Osteocyte (in vitro differentiated cells): Measurements from ENCODE around the gene BEND6. TPM values are rescaled to one million over a fixed set of nuclear protein-coding genes. Genes with fewer than 3 reads are reported as not detected.

Source experiments
- DNase-seq: peaks from one replicate; pipeline ENCODE4 v3.0.0; 2021; ENCODE audit warnings: mixed read lengths; ENCODE audit not compliant: unreplicated experiment; ENCODE audit errors: extremely low spot score
- H3K27ac Mint-ChIP-seq: one replicate; pipeline ENCODE4 v1.8.0; 2021; ENCODE audit warnings: mild to moderate bottlenecking, mixed read lengths; ENCODE audit not compliant: unreplicated experiment
- H3K27me3 Mint-ChIP-seq: one replicate; pipeline ENCODE4 v1.8.0; 2021; ENCODE audit warnings: mixed read lengths; ENCODE audit not compliant: unreplicated experiment
- H3K36me3 Mint-ChIP-seq: one replicate; pipeline ENCODE4 v1.8.0; 2021; ENCODE audit warnings: mixed read lengths; ENCODE audit not compliant: unreplicated experiment
- H3K4me1 Mint-ChIP-seq: one replicate; pipeline ENCODE4 v1.8.0; 2021; ENCODE audit warnings: mixed read lengths; ENCODE audit not compliant: unreplicated experiment
- H3K4me3 Mint-ChIP-seq: one replicate; pipeline ENCODE4 v1.8.0; 2021; ENCODE audit warnings: mild to moderate bottlenecking, moderate library complexity, mixed read lengths; ENCODE audit not compliant: unreplicated experiment
- H3K9me3 Mint-ChIP-seq: one replicate; pipeline ENCODE4 v1.8.0; 2021; ENCODE audit warnings: mixed read lengths; ENCODE audit not compliant: unreplicated experiment
- total RNA-seq: library from RNA; stranded (reverse); gene quantifications from 2 replicates; pipeline ENCODE4 v1.2.1, GENCODE V29; 2021
- TF ChIP-seq, protein P1 (sequence below): fragments of 200-600 bp; sonication (generic); IDR thresholded peaks from 2 replicates; pipeline ENCODE4 v1.5.0; 2021; ENCODE audit warnings: antibody characterized with exemption, mild to moderate bottlenecking, moderate library complexity

Gene BEND6
- total RNA-seq, 1 donor from 2014 or later = 7.0 TPM

DNA sequence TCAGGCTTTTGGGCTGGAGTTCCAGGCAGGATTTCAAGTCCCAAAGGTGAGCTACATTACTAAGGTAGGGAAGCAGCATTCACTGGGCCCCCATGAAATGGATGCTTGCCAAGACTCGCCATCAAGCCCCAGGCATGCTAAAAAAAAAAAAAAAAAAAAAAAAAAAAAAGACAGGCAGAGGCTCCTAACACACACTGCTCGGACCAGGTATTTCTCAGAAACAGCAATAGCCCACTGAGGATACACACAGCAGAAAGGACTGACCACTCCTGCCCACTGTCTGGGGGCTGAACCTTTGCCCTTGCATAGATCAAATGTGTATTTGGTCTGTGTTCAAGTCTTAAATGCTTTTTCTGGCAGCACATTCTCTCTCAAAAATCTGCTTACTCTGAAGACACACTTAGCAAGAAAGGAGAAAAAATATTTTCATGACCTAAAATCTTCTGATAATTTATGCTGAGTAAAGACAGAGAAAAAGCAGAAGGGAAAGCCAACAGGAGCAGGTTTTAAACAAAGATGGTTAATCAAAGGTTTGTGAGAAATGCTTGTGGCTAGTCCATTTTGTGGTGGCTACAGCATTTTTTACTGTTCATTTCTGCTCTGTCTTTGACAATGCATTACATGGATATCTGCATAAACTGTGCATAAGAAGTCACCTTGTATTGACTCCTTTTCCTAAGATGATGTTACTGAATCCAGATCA lies 37.9 kb upstream of the BEND6 start:
- TF ChIP-seq, protein P1, sequence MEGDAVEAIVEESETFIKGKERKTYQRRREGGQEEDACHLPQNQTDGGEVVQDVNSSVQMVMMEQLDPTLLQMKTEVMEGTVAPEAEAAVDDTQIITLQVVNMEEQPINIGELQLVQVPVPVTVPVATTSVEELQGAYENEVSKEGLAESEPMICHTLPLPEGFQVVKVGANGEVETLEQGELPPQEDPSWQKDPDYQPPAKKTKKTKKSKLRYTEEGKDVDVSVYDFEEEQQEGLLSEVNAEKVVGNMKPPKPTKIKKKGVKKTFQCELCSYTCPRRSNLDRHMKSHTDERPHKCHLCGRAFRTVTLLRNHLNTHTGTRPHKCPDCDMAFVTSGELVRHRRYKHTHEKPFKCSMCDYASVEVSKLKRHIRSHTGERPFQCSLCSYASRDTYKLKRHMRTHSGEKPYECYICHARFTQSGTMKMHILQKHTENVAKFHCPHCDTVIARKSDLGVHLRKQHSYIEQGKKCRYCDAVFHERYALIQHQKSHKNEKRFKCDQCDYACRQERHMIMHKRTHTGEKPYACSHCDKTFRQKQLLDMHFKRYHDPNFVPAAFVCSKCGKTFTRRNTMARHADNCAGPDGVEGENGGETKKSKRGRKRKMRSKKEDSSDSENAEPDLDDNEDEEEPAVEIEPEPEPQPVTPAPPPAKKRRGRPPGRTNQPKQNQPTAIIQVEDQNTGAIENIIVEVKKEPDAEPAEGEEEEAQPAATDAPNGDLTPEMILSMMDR = no peak
- peak overlapping the region; percentile 59 for H3K27ac Mint-ChIP-seq
- no peak for DNase-seq

GRCh38 chr6:56922645-56923044 lies 32.3 kb upstream of the BEND6 start:
- TF ChIP-seq, protein P1 = no peak
- Mint-ChIP-seq H3K9me3 (no peaks in the 10 kb centered on the region), H3K4me1 (peaks cover 5% of the 10 kb centered on the region), H3K36me3 (no peaks in the 10 kb centered on the region), H3K27me3 (no peaks in the 10 kb centered on the region), H3K4me3 (no peak overlapping the region), H3K27ac (no peak overlapping the region)
- no peak for DNase-seq

More for the DNA sequence above, 37.9 kb upstream of the BEND6 start:
- no peaks in the 10 kb centered on the region for H3K9me3 Mint-ChIP-seq
- no peaks in the 10 kb centered on the region for H3K36me3 Mint-ChIP-seq
- H3K4me3 Mint-ChIP-seq = no peak overlapping the region
- peaks cover 30% of the 10 kb centered on the region for H3K4me1 Mint-ChIP-seq
- H3K27me3 Mint-ChIP-seq = no peaks in the 10 kb centered on the region

- Mint-ChIP-seq H3K27ac (no peak overlapping the region), H3K4me3 (no peak overlapping the region), H3K27me3 (no peaks in the 10 kb centered on the region)
These were observed 31.3 kb upstream of the BEND6 start for GRCh38 chr6:56923565-56923964.

GRCh38 chr6:56927538-56928453 lies 27.1 kb upstream of the BEND6 start:
- Mint-ChIP-seq H3K27ac (no peak overlapping the region), H3K9me3 (no peaks in the 10 kb centered on the region), H3K27me3 (no peaks in the 10 kb centered on the region), H3K4me1 (peaks cover 15% of the 10 kb centered on the region), H3K4me3 (no peak overlapping the region), H3K36me3 (no peaks in the 10 kb centered on the region)
- DNase-seq = no peak
- TF ChIP-seq, protein P1 = no peak

More at GRCh38 chr6:56923565-56923964, 31.3 kb upstream of the BEND6 start:
- no peak for DNase-seq
- no peaks in the 10 kb centered on the region for H3K9me3 Mint-ChIP-seq
- H3K36me3 Mint-ChIP-seq = no peaks in the 10 kb centered on the region
- TF ChIP-seq, protein P1 = no peak
- peaks cover 4% of the 10 kb centered on the region for H3K4me1 Mint-ChIP-seq

- TF ChIP-seq, protein P1 = no peak
- peak overlapping the region; percentile 52 for H3K27ac Mint-ChIP-seq
- DNase-seq = no peak
- H3K27me3 Mint-ChIP-seq = no peaks in the 10 kb centered on the region
- no peak overlapping the region for H3K4me3 Mint-ChIP-seq
- no peaks in the 10 kb centered on the region for H3K36me3 Mint-ChIP-seq
- no peaks in the 10 kb centered on the region for H3K9me3 Mint-ChIP-seq
- peaks cover 15% of the 10 kb centered on the region for H3K4me1 Mint-ChIP-seq
These were observed 24.1 kb upstream of the BEND6 start for GRCh38 chr6:56930846-56931245.
